Activated naive CD4-positive, alpha-beta T cell treated with anti-CD3 and anti-CD28 coated beads, Interleukin-2, amount 10 ng/mL, durations not matched to agents 7 days and 5 days (primary cell): ENCODE results near the gene DPYD.

Source experiments
- CTCF ChIA-PET: fragments of 350-600 bp; sonication (Branson Sonifier 250); formaldehyde crosslinking; loops from one replicate; lab custom pipeline; 2021; ENCODE audit warnings: antibody characterized with exemption; lab: Charles Lee
- DNase-seq: peaks from one replicate; pipeline ENCODE4 v3.0.0-alpha.2; 2020
- H3K27ac Mint-ChIP-seq: one replicate; pipeline ENCODE4 v1.8.0; 2021; ENCODE audit warnings: mild to moderate bottlenecking, moderate library complexity, mixed read lengths
- H3K27me3 Mint-ChIP-seq: one replicate; pipeline ENCODE4 v1.8.0; 2021; ENCODE audit warnings: mild to moderate bottlenecking, mixed read lengths
- H3K36me3 Mint-ChIP-seq: one replicate; pipeline ENCODE4 v1.8.0; 2021; ENCODE audit warnings: mixed read lengths
- H3K4me1 Mint-ChIP-seq: one replicate; pipeline ENCODE4 v1.8.0; 2021; ENCODE audit warnings: mixed read lengths
- H3K4me3 Mint-ChIP-seq: one replicate; pipeline ENCODE4 v1.8.0; 2021; ENCODE audit warnings: mild to moderate bottlenecking, moderate library complexity, mixed read lengths
- H3K9me3 Mint-ChIP-seq: one replicate; pipeline ENCODE4 v1.8.0; 2021; ENCODE audit warnings: mixed read lengths

Gene DPYD

DNA sequence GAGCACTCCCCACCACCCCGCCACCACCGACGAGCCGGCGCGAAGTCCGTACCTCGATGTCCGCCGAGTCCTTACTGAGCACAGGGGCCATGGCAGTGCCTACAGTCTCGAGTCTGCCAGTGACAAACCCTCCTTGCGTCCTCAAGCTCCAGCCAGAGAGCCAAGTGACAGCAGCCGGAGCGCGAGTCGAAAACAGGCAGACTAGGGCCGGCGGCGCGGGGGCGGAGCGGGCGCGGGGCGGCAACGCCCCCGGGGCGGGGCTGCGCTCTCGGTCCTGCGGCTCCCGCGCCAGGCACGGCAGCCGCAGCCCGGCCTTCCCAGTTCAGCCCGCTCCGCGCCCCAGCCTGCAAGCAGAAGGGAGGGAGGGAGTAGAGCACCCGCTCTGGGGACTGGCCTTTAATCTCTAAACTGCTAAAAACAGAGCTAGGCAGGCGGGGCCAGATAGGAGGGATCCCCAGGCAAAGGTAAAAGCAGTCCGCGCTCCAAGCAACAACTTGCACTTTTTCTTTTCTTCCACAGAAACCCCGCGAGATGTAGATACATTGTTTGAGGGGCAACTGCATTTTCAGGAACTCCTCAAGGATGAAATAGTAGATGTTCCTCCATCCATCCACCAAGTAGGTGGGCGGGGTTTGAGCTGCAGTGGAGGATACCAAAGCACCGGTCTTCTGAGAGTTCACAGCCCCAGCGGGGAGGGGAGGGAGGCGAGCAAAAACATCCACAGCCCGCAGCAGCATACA lies at the start of gene DPYD:
DPYD (minus strand) TSS at position 203 of the 740 bp plus-strand sequence; CDS start at position 91, 112 bp downstream.
- H3K4me3 Mint-ChIP-seq = peak within 1 kb of the TSS; percentile 96
- peak; percentile 90 for DNase-seq
- H3K4me1 Mint-ChIP-seq = peaks cover 55% of the 10 kb centered on the region
- H3K9me3 Mint-ChIP-seq = no peaks in the 10 kb centered on the region
- H3K27me3 Mint-ChIP-seq = no peaks in the 10 kb centered on the region
- CTCF ChIA-PET = interaction anchor here (0.6 to 3.5 kb wide), 2 partner anchors 41 to 127 kb away, joined by 3 to 9 read pairs; no protein-coding TSS in a partner anchor
- peaks cover 21% of the 10 kb centered on the region for H3K36me3 Mint-ChIP-seq
- peak within 1 kb of the TSS; percentile 98 for H3K27ac Mint-ChIP-seq

DNA sequence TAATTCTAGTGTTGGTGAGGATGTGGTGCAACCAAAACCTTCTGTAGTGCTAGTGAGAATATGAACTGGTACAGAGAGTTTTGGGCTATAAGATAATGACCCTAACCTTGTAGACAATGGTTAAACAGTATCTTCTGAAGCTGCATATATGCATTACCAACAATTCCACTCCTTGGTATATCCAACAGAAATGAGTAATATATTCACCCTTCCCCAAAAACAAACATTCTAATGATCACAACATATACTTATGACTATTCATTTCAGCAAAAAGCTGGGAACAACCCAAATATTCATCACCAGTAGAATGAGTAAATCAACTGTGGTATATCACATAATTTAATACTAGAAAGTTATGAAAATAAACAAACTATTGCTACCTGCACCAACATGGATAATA lies 39.6 kb upstream of the DPYD start:
- no peak overlapping the region for H3K4me3 Mint-ChIP-seq
- no peak for DNase-seq
- CTCF ChIA-PET = no interaction called here
- no peak overlapping the region for H3K27ac Mint-ChIP-seq
- no peaks in the 10 kb centered on the region for H3K36me3 Mint-ChIP-seq
- H3K9me3 Mint-ChIP-seq = no peaks in the 10 kb centered on the region
- no peaks in the 10 kb centered on the region for H3K4me1 Mint-ChIP-seq
- peaks cover 26% of the 10 kb centered on the region for H3K27me3 Mint-ChIP-seq

DNA sequence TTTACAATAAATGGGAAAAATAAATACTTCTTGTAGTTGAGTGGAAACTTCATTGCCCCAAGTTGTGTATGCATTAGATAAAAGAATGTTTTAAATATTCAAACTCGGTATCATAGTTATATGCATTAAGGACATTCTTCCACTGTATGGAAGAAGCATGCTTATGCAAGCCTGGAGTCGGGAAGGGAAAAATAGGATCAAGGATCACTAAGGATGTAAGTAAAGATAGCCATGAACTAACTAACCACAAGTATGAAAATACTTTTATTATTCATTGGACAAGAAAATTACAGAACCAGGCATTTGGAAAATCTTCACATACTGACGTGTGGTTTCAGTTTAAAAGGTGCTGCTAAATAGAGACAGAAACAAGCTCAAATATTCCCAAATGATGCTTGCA lies 26.9 kb upstream of the DPYD start:
- Mint-ChIP-seq H3K4me1 (peaks cover 18% of the 10 kb centered on the region), H3K27me3 (peaks cover 18% of the 10 kb centered on the region), H3K36me3 (peaks cover 7% of the 10 kb centered on the region), H3K4me3 (no peak overlapping the region), H3K9me3 (peaks cover 3% of the 10 kb centered on the region), H3K27ac (no peak overlapping the region)
- CTCF ChIA-PET = no interaction called here
- no peak for DNase-seq

DNA sequence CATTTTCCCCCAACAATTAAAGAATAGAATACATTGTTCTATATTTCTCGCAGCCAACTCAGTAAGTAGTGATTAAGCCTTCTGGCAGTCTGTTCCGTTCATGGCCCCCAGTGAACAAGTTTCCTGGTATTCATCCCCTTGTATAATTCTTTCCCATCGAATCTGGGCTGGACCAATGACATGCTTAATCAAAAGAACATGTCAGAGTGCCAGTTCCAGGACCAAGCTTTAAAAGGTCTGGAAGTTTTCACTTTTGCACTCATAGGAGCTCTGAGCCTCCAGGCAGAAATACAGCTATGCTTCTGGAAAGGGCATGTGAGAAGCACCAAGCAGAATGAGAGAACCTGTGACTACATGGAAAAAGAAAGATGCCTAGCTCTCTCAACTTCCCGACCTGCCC lies 22.5 kb upstream of the DPYD start:
- Mint-ChIP-seq H3K27me3 (peaks cover 5% of the 10 kb centered on the region), H3K9me3 (peaks cover 11% of the 10 kb centered on the region), H3K27ac (peak overlapping the region; percentile 77), H3K36me3 (peaks cover 23% of the 10 kb centered on the region), H3K4me1 (peaks cover 49% of the 10 kb centered on the region), H3K4me3 (peak overlapping the region; percentile 27)
- CTCF ChIA-PET = no interaction called here
- no peak for DNase-seq

DNA sequence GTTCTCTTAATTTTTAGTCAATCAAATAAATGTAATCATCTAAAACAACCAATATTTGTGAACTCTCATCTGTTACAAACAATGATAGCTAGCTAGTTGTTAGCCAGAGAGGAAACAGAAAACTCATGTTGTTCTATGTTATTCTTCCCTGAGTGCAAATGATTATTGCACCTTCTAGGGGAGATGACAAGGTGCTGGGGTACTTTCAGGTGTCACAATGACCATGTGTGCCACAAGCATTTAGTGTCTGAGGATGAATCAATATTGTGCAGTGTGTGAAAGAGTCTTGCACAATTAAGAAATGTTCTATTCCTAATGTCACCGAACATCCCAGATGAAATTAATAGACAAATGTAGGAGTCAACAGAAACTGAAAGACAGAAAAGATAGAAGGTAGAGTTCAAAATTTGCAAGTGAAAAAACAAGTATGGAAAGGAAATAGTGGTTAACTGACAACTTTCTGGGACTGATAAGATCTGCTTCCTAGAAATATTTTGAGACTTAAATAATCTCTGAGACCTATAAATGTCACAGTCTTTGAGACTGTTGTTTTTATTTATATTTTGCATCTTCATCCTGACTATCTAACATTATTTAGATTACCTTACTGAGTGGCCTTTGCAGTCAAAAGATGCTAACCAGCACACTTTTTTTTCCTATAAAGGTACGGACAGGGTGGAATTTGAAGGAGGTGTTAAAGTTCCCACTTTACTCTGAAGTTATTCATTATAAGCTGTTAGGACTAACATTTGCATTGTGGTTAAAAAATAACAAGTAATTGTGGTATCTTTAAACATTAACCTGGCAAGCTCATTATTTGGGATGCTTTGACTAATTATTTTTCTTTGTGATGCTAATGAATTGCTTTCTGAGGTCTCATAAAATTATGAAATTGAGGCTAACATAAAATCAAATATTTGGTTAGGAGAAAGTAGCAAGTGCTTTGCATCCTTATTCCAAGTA lies 21.6 kb upstream of the DPYD start:
- H3K4me1 Mint-ChIP-seq = peaks cover 58% of the 10 kb centered on the region
- H3K9me3 Mint-ChIP-seq = peaks cover 15% of the 10 kb centered on the region
- CTCF ChIA-PET = no interaction called here
- peaks cover 28% of the 10 kb centered on the region for H3K36me3 Mint-ChIP-seq
- H3K4me3 Mint-ChIP-seq = peak overlapping the region; percentile 60
- H3K27me3 Mint-ChIP-seq = peaks cover 5% of the 10 kb centered on the region
- DNase-seq = peak; percentile 20
- H3K27ac Mint-ChIP-seq = peak overlapping the region; percentile 87

DNA sequence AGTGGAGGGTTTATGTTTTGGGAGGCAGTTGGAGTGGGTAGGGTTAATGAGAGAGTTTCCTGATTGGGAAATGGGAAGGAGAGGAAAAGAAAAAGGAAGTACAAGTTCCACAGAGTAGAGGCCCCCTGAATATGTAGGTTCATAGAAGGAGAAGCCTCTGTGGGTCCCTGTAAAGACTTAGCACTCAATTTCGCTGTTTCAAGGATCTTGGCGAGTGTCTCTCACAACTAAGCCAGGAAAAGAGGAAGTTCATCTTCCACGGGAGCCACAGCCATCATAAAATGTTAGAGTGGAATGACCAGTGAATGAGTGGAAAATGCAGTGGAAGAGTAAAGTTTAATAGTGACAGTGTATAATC lies 17.4 kb upstream of the DPYD start:
- no peak for DNase-seq

DNA sequence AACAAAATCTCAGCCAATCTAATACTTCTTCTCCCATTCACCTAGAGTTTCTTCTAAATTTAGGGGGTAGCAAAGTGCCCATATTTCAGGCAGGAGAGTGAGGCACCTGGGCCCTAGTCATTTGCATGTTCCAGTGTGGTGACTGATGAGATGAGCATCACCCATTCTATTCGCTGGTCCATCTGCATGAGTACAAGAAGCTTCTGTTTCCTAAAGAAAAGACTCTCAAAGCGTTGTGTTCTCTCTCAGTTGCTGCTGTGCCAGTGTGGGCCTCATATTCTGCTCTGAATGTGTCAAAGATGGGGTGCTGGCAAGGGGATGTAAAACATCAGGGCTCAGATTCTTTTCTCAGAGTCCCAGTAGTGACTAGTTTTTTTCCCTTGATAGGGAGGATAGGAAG lies 16.1 kb upstream of the DPYD start:
- H3K36me3 Mint-ChIP-seq = peaks cover 28% of the 10 kb centered on the region
- no peak for DNase-seq
- CTCF ChIA-PET = no interaction called here
- H3K27me3 Mint-ChIP-seq = peaks cover 9% of the 10 kb centered on the region
- no peak overlapping the region for H3K4me3 Mint-ChIP-seq
- peaks cover 12% of the 10 kb centered on the region for H3K9me3 Mint-ChIP-seq
- H3K4me1 Mint-ChIP-seq = peaks cover 59% of the 10 kb centered on the region
- no peak overlapping the region for H3K27ac Mint-ChIP-seq

More for the DNA sequence above, 17.4 kb upstream of the DPYD start:
- CTCF ChIA-PET = no interaction called here
- Mint-ChIP-seq H3K27me3 (peaks cover 9% of the 10 kb centered on the region), H3K4me3 (no peak overlapping the region), H3K4me1 (peaks cover 71% of the 10 kb centered on the region), H3K9me3 (peaks cover 12% of the 10 kb centered on the region), H3K36me3 (peaks cover 28% of the 10 kb centered on the region), H3K27ac (no peak overlapping the region)

DNA sequence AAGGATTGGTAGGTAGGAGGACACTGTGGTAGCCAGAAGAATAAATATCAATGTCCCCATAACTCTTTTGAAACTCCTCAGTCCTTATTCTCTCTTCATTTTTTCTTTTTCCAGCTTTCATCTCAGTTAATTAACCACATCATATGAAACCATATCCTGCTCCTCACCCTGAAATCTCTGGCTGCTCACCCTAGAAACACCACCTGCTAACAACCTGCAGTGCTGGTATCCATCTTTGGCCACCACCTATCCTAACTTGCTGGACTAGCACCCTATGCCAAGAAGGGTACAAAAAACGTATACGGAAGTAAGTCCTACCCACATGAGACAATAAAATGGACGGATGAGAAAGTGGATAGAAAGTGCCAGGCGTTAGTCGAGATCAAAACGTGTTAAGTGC lies 13.7 kb upstream of the DPYD start:
- DNase-seq = no peak
- H3K36me3 Mint-ChIP-seq = peaks cover 15% of the 10 kb centered on the region
- peaks cover 3% of the 10 kb centered on the region for H3K9me3 Mint-ChIP-seq
- H3K4me3 Mint-ChIP-seq = no peak overlapping the region
- peaks cover 9% of the 10 kb centered on the region for H3K27me3 Mint-ChIP-seq
- H3K4me1 Mint-ChIP-seq = peaks cover 36% of the 10 kb centered on the region
- CTCF ChIA-PET = no interaction called here
- no peak overlapping the region for H3K27ac Mint-ChIP-seq

DNA sequence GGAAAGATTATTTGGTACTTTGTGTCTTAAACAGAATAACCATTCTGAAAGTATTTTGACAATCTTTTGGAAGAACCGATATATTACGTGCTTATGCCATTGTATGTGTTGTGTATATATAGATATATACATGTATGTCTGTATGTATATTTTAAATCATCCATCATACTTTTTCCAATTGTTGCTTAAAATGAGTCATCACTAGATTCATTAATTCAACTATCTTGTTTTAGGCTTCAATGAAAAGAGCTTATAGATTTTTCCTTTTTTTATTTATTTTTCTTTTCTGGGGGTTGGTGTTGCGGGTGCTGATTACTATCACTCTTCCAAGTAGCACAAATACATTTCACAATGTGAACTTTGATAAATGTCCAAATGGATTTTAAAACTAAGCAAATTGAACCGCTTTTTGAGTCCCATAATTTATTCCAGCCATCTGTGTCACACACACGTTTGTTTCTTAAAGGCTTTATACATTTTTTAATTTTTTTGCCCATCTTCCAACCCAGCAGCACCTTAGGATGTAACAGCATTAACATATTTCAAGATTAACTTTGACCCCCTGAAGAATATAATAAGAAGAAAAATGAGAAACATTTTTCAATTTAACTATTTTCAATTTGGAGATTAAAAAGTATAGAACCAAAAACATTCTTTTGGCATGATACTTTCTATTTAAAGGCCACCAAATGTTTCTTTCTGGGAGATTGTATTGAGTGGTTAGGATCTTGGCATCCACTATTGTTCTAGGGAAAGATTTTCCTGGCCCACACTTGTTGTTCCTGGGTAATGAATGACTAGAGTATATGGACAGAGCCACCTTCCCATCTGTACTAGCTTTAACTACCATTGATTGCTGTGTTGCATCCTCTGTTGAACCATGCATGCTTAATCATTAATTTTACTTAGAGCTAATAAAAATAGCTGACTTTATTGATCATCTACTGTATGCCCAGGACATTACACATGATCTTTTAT lies 9.3 kb upstream of the DPYD start:
- H3K9me3 Mint-ChIP-seq = no peaks in the 10 kb centered on the region
- no peak overlapping the region for H3K4me3 Mint-ChIP-seq
- H3K27me3 Mint-ChIP-seq = peaks cover 9% of the 10 kb centered on the region
- peaks cover 5% of the 10 kb centered on the region for H3K36me3 Mint-ChIP-seq
- H3K4me1 Mint-ChIP-seq = peaks cover 27% of the 10 kb centered on the region
- CTCF ChIA-PET = no interaction called here
- no peak overlapping the region for H3K27ac Mint-ChIP-seq
- DNase-seq = no peak

DNA sequence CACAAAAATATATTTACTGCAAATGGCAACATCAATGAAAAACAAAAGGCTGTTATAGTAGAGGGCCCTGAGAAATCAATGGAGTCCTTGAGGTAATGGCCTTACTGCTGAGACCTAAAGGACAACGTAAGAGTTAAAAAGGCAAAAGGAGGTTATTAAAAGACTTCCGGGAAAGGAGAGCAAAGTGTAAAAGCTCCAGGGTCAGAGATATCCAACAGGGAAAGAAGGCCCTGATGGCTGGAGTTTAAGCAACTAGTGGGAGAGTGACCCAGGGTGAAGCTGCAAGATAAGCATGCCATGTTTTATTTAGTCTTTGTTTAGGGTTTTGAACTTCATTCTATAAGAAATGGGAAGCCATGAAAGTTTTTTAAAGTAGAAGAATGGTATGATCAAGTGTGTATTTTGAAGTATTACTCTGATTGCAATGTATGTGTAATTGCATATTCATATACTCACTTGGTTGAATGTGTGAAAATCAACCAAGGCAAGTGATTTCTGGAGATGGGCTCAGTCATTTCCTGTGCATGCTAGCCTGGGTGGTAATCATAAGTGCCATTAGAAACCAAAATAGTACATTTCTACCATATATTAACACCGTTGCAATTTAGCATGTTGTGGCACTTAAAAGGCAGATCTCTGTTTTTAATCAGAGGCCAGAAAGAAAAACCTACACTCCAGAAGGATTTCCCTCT lies 5.3 kb upstream of the DPYD start:
- Mint-ChIP-seq H3K27me3 (no peaks in the 10 kb centered on the region), H3K36me3 (no peaks in the 10 kb centered on the region), H3K4me1 (peaks cover 31% of the 10 kb centered on the region), H3K9me3 (no peaks in the 10 kb centered on the region), H3K4me3 (no peak overlapping the region), H3K27ac (no peak overlapping the region)
- DNase-seq = no peak
- CTCF ChIA-PET = no interaction called here

DNA sequence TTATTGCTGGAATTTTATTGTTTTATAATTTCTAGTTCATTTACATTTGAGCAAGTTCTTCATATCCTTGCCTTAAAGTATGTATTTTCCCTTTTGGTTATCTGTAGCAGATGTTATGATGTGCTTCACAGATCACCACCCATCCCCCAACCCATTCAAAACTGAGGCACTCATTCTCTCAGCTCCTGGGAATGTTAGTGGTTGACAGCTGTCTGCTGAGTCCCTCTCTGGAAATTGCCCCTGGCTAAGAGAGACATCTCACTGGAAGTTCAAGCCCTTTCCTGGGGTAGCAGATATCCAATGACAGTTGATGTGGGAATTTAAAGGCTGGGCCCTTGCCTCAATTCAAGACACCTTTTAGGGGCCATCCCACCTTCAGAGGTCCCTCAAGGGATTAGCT lies 4.3 kb upstream of the DPYD start:
- Mint-ChIP-seq H3K27ac (no peak overlapping the region), H3K4me1 (peaks cover 31% of the 10 kb centered on the region), H3K4me3 (no peak overlapping the region), H3K27me3 (no peaks in the 10 kb centered on the region), H3K36me3 (peaks cover 2% of the 10 kb centered on the region), H3K9me3 (no peaks in the 10 kb centered on the region)
- DNase-seq = no peak
- CTCF ChIA-PET = no interaction called here

DNA sequence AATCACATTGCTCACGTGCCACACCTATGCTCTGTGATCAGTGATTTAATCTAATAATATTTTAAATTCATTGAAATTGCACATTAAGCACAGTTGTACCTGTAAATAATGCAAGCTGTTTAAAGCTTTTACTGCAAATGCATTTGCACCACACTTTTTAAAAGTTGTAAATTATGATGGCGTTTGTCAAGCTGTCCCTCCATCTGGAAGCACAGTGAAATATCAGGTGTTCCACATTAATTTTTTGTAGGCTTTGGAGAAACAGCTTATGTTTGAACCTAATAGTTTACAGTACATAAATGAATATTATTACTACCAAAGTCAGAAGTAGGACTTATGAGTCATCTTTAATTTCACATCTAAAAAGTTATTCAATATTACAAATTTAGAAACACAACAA lies 3.0 kb upstream of the DPYD start:
- Mint-ChIP-seq H3K4me3 (no peak overlapping the region), H3K36me3 (peaks cover 4% of the 10 kb centered on the region), H3K27ac (no peak overlapping the region), H3K27me3 (no peaks in the 10 kb centered on the region), H3K4me1 (peaks cover 35% of the 10 kb centered on the region), H3K9me3 (no peaks in the 10 kb centered on the region)
- CTCF ChIA-PET = interaction anchor here (1.7 kb wide), 1 partner anchor 120 kb away, joined by 4 read pairs; no protein-coding TSS in a partner anchor
- DNase-seq = no peak

DNA sequence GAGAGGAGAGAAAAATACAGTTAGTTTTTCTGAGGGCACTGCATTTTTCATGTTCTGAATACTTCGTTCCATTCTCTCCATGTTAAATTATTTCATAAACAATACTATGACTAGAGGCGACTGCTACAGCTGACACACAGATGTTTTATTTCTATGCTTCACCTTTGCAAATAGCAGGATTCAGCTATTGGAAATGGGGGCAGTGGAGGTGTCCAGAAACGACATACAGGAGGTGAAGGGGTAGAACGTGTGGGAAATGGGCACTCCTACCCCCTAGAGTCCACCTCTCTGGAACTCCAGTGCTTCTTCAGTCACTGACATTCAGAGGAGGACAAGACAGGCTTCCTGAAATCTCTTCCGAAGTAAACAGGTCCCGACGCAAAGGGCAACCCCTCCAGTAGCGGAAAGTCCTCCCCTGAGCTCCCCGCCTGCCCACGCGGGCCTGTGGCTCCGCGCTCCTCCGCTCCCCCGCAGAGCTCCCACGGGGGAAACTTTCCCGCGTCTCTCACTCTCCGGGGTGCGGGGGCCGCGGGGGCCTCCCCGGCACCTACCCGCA lies 480 bp downstream of the DPYD start:
- H3K27ac Mint-ChIP-seq = peak overlapping the region; percentile 98
- H3K9me3 Mint-ChIP-seq = no peaks in the 10 kb centered on the region
- peaks cover 49% of the 10 kb centered on the region for H3K4me1 Mint-ChIP-seq
- H3K4me3 Mint-ChIP-seq = peak overlapping the region; percentile 96
- no peaks in the 10 kb centered on the region for H3K27me3 Mint-ChIP-seq
- H3K36me3 Mint-ChIP-seq = peaks cover 24% of the 10 kb centered on the region
- CTCF ChIA-PET = interaction anchor here (0.6 to 3.5 kb wide), 2 partner anchors 42 to 127 kb away, joined by 3 to 9 read pairs; no protein-coding TSS in a partner anchor
- DNase-seq = no peak
